ENCODE data around the gene GSG1.
A peak's percentile ranks its signal among the peaks of the same experiment; 100 is the strongest.

GSG1 gene

DNA sequence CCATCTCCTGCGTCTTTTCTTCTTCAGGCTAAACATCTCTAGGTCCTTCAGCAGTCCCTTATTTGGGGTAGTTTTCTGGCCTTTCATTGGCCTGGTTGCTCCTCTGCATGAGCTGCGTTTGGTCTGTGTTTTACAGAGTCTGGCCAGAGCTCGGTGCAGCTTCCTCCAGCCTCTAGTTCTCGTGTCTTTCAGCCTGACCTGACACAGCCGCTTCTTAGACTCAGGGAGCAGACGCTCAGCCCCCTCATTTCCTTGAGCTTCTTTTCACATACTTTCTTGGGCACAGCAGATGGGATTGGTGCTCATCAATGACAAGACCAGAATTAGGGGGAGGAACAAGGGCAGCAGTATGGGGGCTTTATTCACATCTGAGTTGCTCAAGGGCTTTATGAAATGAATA, 13.6 kb upstream of the GSG1 start:
- DNase-seq = no peak

- no peak for DNase-seq
Observed at GRCh38 chr12:13116259-13116658, 12.8 kb upstream of the GSG1 start.

DNA sequence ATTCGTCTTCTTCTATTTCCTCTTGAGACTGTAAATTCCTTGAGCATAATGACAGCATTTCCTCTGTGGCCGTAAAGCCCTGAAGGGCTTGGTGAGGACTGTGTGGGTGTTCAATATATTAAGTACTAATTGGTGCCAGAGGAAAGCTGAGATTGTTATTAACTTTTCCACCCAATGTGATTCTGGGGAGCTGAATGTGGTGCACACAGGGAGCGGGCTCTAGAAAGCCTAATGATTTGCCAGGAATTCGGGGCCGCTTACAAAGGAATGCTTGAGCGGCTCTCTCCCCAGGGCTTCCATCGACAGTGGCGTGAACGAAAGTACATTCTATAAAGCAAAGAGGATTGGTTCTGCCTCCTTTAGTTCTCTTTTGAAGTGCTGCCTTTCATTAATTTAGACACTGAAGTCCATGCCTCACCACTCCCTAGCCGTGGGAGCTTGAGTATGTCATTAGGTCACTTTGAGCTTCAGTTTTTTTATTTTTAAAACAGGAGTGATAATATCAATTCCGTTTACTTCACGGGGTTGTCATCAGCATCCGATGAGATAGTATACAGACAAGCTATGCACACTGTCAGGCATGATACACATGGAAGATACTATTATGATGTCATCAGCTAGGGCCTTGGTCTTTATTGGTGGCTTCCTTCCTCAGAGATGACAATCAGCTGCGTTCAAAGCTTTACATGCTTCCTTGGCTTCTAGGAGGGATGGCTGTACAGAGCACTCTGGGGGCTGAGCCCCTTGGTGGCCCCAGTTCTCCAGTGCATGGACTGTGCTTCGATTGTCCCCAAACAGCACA, 11.0 kb upstream of the GSG1 start:
- no peak for DNase-seq

- DNase-seq = no peak
Observed at GRCh38 chr12:13112968-13113367, 9.5 kb upstream of the GSG1 start.

GRCh38 chr12:13106666-13107065, 3.2 kb upstream of the GSG1 start:
- DNase-seq = no peak

- no peak for DNase-seq
Observed at GRCh38 chr12:13105781-13106180, 2.3 kb upstream of the GSG1 start.

DNA sequence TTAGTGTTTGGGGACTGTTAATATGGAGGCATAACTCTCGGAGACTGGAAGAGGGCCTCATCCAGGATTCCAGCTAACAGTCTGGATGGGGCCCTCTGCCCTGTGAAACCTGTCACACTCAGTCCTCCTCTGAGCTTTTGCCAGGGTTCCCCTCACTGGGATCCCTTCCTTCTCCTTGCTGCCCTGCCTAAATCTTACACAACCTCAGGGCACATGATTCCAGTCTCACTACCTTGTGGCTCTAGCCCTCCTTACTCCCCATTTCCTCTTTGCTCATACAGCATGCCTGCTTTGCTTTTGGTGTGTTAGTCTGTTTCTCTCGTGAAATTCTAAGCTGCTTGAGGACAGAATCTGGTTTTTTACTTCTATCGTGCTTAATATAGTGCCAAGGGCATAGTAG, 942 bp upstream of the GSG1 start:
- DNase-seq = peak; percentile 12 to 47

DNA sequence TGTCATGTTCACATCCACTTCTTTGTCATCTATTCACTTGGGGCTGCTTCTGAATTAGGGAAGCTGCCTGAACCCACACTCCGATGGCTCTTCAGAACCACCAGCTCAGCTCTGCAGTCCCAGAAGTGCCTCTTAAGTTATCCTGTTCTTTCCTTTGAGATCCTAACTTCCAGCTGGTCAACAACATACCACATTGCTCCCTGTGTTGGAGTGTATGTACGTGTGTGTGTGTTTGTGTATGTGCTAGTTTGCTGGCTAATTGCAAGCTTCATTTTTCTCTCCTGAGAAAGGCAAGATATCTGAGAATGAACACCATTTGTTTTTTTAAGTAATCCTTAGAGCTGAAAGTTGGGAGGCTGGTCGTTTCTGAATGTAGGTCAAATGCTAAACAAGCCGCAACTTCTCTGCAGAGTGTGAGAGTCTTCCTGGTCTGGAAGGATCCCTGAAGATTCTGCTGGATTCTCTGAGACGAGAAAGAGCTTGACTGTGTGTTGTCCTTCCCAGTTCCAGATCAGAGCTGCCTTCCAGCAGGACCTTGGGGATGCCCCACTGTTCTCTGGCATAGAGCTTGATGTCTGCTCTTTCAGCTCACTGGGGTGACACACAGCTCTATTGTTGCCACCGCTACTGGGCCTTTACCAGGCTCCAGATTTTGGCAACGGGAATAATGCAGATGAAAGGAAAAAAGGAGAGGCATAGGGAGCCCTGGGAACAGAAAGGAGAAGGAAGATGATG, 839 bp downstream of the GSG1 start:
- DNase-seq = no peak

DNA sequence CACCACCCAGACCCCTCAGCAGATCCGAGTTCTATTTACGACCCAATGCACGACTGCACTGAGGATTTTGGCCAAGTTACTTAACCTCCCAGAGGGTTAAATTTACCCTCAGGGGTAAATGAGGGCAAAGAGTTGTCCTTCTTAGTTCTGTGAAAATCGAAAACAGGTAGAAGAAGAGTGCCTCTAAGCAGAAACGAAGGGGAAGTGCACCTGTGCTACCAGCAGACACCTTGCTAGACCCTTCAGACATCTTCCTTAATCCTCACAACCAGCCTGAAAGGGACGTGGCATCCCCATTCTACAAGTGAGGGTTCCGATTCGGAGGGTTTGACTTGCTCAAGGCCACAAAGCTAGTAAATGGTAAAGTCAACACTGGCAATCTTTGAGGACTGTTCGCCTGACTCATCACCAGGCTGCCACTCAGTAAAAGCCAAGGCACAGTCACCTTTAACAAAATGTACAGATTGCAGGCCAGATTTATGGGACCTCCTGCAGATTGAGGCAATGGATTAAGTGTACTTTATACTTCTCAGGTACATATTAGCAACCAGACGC, 1.6 kb downstream of the GSG1 start:
- peak in 1 of 2 experiments; percentile 2 for DNase-seq

DNA sequence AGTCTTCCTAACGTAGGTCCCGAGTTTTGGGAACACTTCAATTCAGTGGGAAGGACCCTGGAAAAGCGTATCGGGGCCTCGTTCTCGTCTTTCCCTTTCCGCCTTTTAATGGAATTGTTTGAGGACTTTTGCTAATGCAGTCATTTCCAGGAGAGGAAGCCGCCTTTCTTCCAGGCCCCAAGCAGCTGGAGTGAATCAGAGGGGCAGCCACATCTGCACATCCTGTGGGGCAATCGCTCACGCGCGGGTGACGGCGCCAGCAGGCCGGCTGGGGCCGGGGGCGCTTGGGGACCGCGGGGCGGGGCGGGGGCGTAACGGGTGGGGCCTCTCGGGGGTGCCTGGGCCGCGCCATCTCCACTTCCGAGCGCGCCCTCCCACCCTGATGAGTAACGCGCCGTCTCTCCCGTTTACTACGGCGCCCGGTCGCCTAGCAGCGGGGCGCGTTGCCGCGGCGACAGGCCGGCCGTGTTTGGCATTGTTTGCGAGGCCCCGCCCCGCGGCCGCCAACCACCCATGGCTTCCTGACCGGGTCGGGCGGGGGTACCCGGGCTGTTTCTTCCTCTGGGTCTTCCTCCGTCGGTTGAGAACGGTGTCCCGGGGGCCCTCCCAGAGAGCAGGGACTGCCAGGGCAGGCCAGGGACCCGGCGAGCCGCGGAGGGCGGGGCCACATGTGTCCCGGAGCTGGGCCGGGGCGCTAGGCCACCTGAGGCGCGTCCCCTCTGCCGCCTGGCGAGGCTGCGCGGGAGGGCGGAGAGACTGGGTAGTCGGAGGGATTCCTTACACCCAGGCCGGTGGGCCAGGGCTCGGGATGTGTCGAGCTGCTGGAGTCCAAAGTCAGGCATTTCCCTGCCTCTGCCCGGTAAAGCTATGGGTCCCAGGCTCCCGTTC, 2.3 kb downstream of the GSG1 start:
- DNase-seq = peak; percentile 87 to 98

GRCh38 chr12:13100605-13100881, 2.9 kb downstream of the GSG1 start:
- no peak for DNase-seq

GRCh38 chr12:13099844-13100604, 3.4 kb downstream of the GSG1 start:
- DNase-seq = no peak

DNA sequence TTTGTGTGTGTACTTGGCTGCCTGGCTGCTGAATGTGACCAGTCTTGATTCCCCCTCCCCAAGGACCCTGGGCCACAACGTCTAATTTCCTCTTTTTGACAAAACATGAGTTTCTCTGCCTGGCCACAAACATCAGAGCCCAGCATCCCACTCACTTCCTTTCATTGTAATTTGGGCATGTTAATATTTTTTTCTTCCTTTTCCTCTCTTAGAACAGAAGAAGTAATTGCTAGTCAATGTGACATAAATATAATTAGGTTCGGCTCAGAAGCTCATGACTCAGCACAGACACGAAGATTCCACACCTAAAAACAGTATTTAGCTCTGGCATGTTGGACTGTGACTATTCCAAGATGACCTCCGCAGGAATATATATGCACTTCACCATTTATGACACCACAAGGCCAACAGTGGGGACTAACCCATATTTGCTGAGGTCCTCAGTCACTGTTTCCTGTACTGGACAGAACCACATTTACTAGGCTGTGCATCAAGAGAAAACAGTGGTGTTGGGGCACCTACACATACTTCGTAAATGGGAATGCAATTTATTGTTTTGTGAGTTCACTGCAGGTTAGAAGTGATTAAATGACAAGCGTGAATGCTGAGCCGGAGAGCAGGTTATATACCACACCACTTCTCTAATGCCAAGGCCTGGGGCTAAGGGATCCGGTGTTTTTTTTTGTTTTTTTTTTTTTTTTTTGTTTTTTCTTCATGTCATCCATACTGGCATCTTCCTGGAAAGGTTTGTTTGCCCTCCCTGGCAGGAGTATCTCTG, 4.2 kb downstream of the GSG1 start:
- peak; percentile 69 to 76 for DNase-seq

GRCh38 chr12:13097491-13098011, 5.9 kb downstream of the GSG1 start:
- DNase-seq = peak; percentile 49 to 78

- no peak for DNase-seq
Observed at GRCh38 chr12:13095266-13095995, 8.0 kb downstream of the GSG1 start.

GRCh38 chr12:13094367-13094766, 9.1 kb downstream of the GSG1 start:
- DNase-seq = peak; percentile 85 to 86

- no peak for DNase-seq
Observed at GRCh38 chr12:13093848-13094220, 9.6 kb downstream of the GSG1 start.

DNA sequence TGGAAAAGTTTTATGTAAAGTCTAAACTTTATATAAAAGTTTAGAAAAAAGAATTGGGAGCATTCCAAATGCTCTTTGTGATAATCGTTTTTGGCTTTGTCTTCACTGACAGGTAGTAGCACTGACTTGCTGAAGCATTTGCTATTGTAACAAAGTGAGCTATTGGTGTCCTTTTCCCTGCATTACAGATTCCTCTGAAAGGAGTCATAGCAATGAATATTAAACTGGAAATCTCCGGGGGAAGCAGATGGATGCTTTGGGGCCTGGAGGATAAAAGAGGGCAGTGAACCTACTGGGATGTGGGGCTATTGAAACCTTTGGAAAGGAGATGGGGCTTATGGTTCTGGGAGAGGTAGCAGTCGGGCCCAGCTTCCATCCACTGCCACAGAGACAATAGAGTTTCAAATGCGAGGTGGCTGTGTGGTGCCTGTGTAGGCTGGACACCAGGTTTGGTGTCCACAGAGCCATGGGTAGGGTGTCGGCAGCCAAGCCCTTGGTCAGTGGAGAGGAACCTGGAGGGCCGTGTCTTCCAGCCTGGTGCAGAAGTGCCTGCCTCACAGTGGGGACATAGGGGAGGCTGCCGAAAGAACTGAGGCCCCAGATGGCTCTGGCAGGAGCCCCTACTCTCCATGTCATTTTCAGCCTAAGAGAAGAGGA, 10.1 kb downstream of the GSG1 start:
- no peak for DNase-seq

DNA sequence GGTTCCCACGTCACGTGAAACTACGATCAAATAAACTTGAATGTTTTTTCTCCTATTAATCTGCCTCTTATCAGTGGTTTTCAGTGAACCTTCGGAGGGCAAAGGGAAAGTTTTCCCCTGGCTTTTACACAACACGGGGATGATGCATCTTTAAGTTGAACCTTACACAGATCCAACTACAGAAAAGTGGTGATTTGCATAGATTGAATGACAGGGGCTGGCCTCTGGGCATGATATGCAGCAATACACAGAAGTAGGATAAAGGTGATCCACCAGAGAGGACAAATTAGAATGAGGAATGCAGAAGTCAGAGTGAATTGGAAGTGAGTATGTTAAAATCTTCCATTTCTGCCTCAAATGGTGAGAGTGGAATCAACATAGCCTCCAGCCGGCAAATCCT, 11.6 kb downstream of the GSG1 start:
- no peak for DNase-seq

- no peak for DNase-seq
Observed at GRCh38 chr12:13090054-13090453, 13.4 kb downstream of the GSG1 start.

All from AML-193 (cell line).